Activated T-helper 2 cell treated with anti-CD3 and anti-CD28 coated beads, Interferon-gamma antibody, Interleukin-2, Interleukin-4, amounts not matched to agents 10 μg/mL and 5 μg/mL and 100 μg/mL, durations not matched to agents 14 hours and 24 hours and 36 hours (primary cell): Measurements from ENCODE around the gene PADI2. TPM values are rescaled to one million over a fixed set of nuclear protein-coding genes. Genes with fewer than 3 reads are reported as not detected.

Source experiments
- DNase-seq: peaks from one replicate; pipeline ENCODE4 v3.0.0; 2021; ENCODE audit warnings: low spot score
- H3K27ac Mint-ChIP-seq: one replicate; pipeline ENCODE4 v1.8.0; 2021; ENCODE audit warnings: mixed read lengths
- H3K27me3 Mint-ChIP-seq: one replicate; pipeline ENCODE4 v1.8.0; 2021; ENCODE audit warnings: low read depth, mixed read lengths
- H3K36me3 Mint-ChIP-seq: one replicate; pipeline ENCODE4 v1.8.0; 2021; ENCODE audit warnings: low read depth, mixed read lengths
- H3K4me1 Mint-ChIP-seq: one replicate; pipeline ENCODE4 v1.8.0; 2021; ENCODE audit warnings: low read depth, mixed read lengths
- H3K4me3 Mint-ChIP-seq: one replicate; pipeline ENCODE4 v1.8.0; 2021; ENCODE audit warnings: low read depth, mild to moderate bottlenecking, moderate library complexity, mixed read lengths
- H3K9me3 Mint-ChIP-seq: one replicate; pipeline ENCODE4 v1.8.0; 2021; ENCODE audit warnings: mixed read lengths
- intact Hi-C: fragments of 100-400 bp; cut with micrococcal nuclease; formaldehyde crosslinking; loops from one replicate; pipeline ENCODE4 v1.15.1; 2023
- total RNA-seq: library from RNA; stranded (reverse); gene quantifications from 2 replicates; pipeline ENCODE4 v1.2.3, GENCODE V29; 2022

PADI2 gene
- total RNA-seq, 1 donor from 2014 or later: 0.14 TPM

- peaks cover 20% of the 10 kb centered on the region for H3K4me1 Mint-ChIP-seq
- intact Hi-C loops: no loop called here
- H3K36me3 Mint-ChIP-seq: peaks cover 29% of the 10 kb centered on the region
- no peaks in the 10 kb centered on the region for H3K9me3 Mint-ChIP-seq
- H3K27me3 Mint-ChIP-seq: no peaks in the 10 kb centered on the region
- no peak overlapping the region for H3K4me3 Mint-ChIP-seq
- H3K27ac Mint-ChIP-seq: no peak overlapping the region
- DNase-seq: no peak
Measured at GRCh38 chr1:17047924-17048323, 71.3 kb downstream of the PADI2 start.

- Mint-ChIP-seq H3K4me3 (no peak overlapping the region), H3K9me3 (no peaks in the 10 kb centered on the region), H3K36me3 (peaks cover 34% of the 10 kb centered on the region), H3K27me3 (no peaks in the 10 kb centered on the region), H3K4me1 (peaks cover 13% of the 10 kb centered on the region), H3K27ac (no peak overlapping the region)
- no peak for DNase-seq
- intact Hi-C loops: no loop called here
Measured at GRCh38 chr1:17046334-17046657, 73.0 kb downstream of the PADI2 start.

GRCh38 chr1:17045634-17046333 lies 73.5 kb downstream of the PADI2 start:
- Mint-ChIP-seq H3K9me3 (no peaks in the 10 kb centered on the region), H3K4me3 (no peak overlapping the region), H3K36me3 (peaks cover 29% of the 10 kb centered on the region), H3K27ac (no peak overlapping the region), H3K27me3 (no peaks in the 10 kb centered on the region), H3K4me1 (peaks cover 8% of the 10 kb centered on the region)
- intact Hi-C loops: no loop called here
- no peak for DNase-seq

- Mint-ChIP-seq H3K4me3 (no peak overlapping the region), H3K27me3 (no peaks in the 10 kb centered on the region), H3K9me3 (no peaks in the 10 kb centered on the region), H3K27ac (no peak overlapping the region), H3K36me3 (peaks cover 30% of the 10 kb centered on the region), H3K4me1 (peaks cover 8% of the 10 kb centered on the region)
- DNase-seq: no peak
- intact Hi-C loops: no loop called here
Measured at GRCh38 chr1:17045150-17045549, 74.1 kb downstream of the PADI2 start.

- Mint-ChIP-seq H3K27me3 (no peaks in the 10 kb centered on the region), H3K27ac (no peak overlapping the region), H3K4me1 (peaks cover 8% of the 10 kb centered on the region), H3K9me3 (no peaks in the 10 kb centered on the region), H3K4me3 (no peak overlapping the region), H3K36me3 (peaks cover 34% of the 10 kb centered on the region)
- intact Hi-C loops: no loop called here
- no peak for DNase-seq
Measured at GRCh38 chr1:17043676-17044075, 75.6 kb downstream of the PADI2 start.

- Mint-ChIP-seq H3K27me3 (no peaks in the 10 kb centered on the region), H3K36me3 (peaks cover 39% of the 10 kb centered on the region), H3K27ac (no peak overlapping the region)
Measured at GRCh38 chr1:17040135-17040534, 79.1 kb downstream of the PADI2 start.

GRCh38 chr1:17039522-17039921 lies 79.7 kb downstream of the PADI2 start:
- Mint-ChIP-seq H3K36me3 (peaks cover 44% of the 10 kb centered on the region), H3K27ac (no peak overlapping the region), H3K4me1 (peaks cover 2% of the 10 kb centered on the region), H3K4me3 (no peak overlapping the region), H3K9me3 (no peaks in the 10 kb centered on the region), H3K27me3 (no peaks in the 10 kb centered on the region)
- intact Hi-C loops: no loop called here
- no peak for DNase-seq

More at GRCh38 chr1:17040135-17040534, 79.1 kb downstream of the PADI2 start:
- no peak overlapping the region for H3K4me3 Mint-ChIP-seq
- no peaks in the 10 kb centered on the region for H3K9me3 Mint-ChIP-seq
- intact Hi-C loops: no loop called here
- no peak for DNase-seq
- peaks cover 2% of the 10 kb centered on the region for H3K4me1 Mint-ChIP-seq

- peaks cover 38% of the 10 kb centered on the region for H3K36me3 Mint-ChIP-seq
- no peak overlapping the region for H3K27ac Mint-ChIP-seq
- peaks cover 2% of the 10 kb centered on the region for H3K4me1 Mint-ChIP-seq
- no peaks in the 10 kb centered on the region for H3K9me3 Mint-ChIP-seq
- no peaks in the 10 kb centered on the region for H3K27me3 Mint-ChIP-seq
- no peak for DNase-seq
- intact Hi-C loops: no loop called here
- no peak overlapping the region for H3K4me3 Mint-ChIP-seq
Measured at GRCh38 chr1:17033481-17033880, 85.8 kb downstream of the PADI2 start.

GRCh38 chr1:17032741-17033140 lies 86.5 kb downstream of the PADI2 start:
- H3K4me1 Mint-ChIP-seq: peaks cover 2% of the 10 kb centered on the region
- intact Hi-C loops: no loop called here
- H3K27me3 Mint-ChIP-seq: no peaks in the 10 kb centered on the region
- no peak overlapping the region for H3K4me3 Mint-ChIP-seq
- no peaks in the 10 kb centered on the region for H3K9me3 Mint-ChIP-seq
- DNase-seq: no peak
- peaks cover 40% of the 10 kb centered on the region for H3K36me3 Mint-ChIP-seq
- H3K27ac Mint-ChIP-seq: no peak overlapping the region

- H3K4me3 Mint-ChIP-seq: no peak overlapping the region
- peaks cover 2% of the 10 kb centered on the region for H3K4me1 Mint-ChIP-seq
- no peak overlapping the region for H3K27ac Mint-ChIP-seq
- no peaks in the 10 kb centered on the region for H3K27me3 Mint-ChIP-seq
- DNase-seq: no peak
- H3K9me3 Mint-ChIP-seq: no peaks in the 10 kb centered on the region
- peaks cover 48% of the 10 kb centered on the region for H3K36me3 Mint-ChIP-seq
- intact Hi-C loops: no loop called here
Measured at GRCh38 chr1:17031436-17031835, 87.8 kb downstream of the PADI2 start.

GRCh38 chr1:17030206-17030605 lies 89.0 kb downstream of the PADI2 start:
- no peaks in the 10 kb centered on the region for H3K9me3 Mint-ChIP-seq
- H3K27ac Mint-ChIP-seq: no peak overlapping the region
- DNase-seq: no peak
- no peak overlapping the region for H3K4me3 Mint-ChIP-seq
- H3K4me1 Mint-ChIP-seq: no peaks in the 10 kb centered on the region
- no peaks in the 10 kb centered on the region for H3K27me3 Mint-ChIP-seq
- intact Hi-C loops: no loop called here
- H3K36me3 Mint-ChIP-seq: peaks cover 48% of the 10 kb centered on the region

- intact Hi-C loops: no loop called here
- DNase-seq: no peak
- Mint-ChIP-seq H3K4me1 (no peaks in the 10 kb centered on the region), H3K36me3 (peaks cover 49% of the 10 kb centered on the region), H3K4me3 (no peak overlapping the region), H3K9me3 (no peaks in the 10 kb centered on the region), H3K27me3 (no peaks in the 10 kb centered on the region), H3K27ac (no peak overlapping the region)
Measured at GRCh38 chr1:17028662-17029188, 90.5 kb downstream of the PADI2 start.

GRCh38 chr1:17027900-17028299 lies 91.4 kb downstream of the PADI2 start:
- Mint-ChIP-seq H3K27me3 (no peaks in the 10 kb centered on the region), H3K9me3 (no peaks in the 10 kb centered on the region), H3K4me3 (no peak overlapping the region), H3K27ac (no peak overlapping the region), H3K36me3 (peaks cover 54% of the 10 kb centered on the region), H3K4me1 (no peaks in the 10 kb centered on the region)
- no peak for DNase-seq
- intact Hi-C loops: no loop called here

- H3K4me3 Mint-ChIP-seq: no peak overlapping the region
- no peaks in the 10 kb centered on the region for H3K27me3 Mint-ChIP-seq
- DNase-seq: no peak
- peaks cover 59% of the 10 kb centered on the region for H3K36me3 Mint-ChIP-seq
- H3K27ac Mint-ChIP-seq: no peak overlapping the region
- intact Hi-C loops: no loop called here
- no peaks in the 10 kb centered on the region for H3K9me3 Mint-ChIP-seq
- H3K4me1 Mint-ChIP-seq: no peaks in the 10 kb centered on the region
Measured at GRCh38 chr1:17027403-17027802, 91.8 kb downstream of the PADI2 start.
